AG10803 (cell line): ENCODE measurements around the gene ANKZF1.
"Not testable (repeated sequence)": the region's sequence is repeated elsewhere in the genome, so short reads cannot be mapped to it uniquely, and the experiment has no call there.

Experiments used
- DNase-seq: peaks from one replicate; pipeline ENCODE4 v3.0.0; 2010; ENCODE audit warnings: low read depth
- H3K4me3 ChIP-seq: 2 replicates; pipeline ENCODE4 v1.5.1; 2011; ENCODE audit warnings: mild to moderate bottlenecking, low read length, control low read depth
- TF ChIP-seq, protein P1 (sequence below): conservative IDR thresholded peaks from 2 replicates; pipeline ENCODE4 v1.5.1; 2011; ENCODE audit warnings: mild to moderate bottlenecking, low read length, control low read depth, inconsistent platforms

Gene ANKZF1

DNA sequence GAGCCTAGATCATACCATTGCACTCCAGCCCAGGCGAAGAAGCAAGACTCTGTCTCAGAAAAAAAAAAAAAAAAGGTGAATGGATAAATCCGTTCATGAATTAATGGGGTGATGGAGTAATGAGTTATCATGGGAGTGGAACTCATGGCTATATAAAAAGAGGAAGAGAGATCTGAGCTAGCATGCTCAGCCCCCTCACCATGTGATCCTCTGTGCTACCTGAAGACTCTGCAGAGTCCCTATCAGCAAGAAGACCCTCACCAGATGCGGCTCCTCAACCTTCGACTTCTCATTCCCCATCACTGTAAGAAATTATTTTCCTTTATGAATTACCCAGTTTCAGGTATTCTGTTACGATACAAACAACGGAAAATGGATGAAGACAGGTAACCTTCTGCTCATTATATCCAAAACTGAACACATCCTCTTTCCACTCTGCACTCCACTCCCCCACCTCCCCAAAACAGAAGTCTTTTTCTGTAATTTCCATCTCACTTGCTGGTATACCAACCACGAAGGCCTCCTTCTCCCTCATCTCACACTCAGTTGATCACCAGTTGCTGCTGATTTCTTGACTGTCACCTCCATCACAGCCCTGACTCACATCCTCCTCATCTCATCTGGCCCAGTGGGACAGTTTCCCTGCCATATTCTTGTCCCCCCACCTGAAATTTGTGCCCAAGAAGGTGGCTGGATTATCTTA, 42.7 kb upstream of the ANKZF1 start:
- no peak overlapping the region for H3K4me3 ChIP-seq
- no peak for DNase-seq
- TF ChIP-seq, protein P1, sequence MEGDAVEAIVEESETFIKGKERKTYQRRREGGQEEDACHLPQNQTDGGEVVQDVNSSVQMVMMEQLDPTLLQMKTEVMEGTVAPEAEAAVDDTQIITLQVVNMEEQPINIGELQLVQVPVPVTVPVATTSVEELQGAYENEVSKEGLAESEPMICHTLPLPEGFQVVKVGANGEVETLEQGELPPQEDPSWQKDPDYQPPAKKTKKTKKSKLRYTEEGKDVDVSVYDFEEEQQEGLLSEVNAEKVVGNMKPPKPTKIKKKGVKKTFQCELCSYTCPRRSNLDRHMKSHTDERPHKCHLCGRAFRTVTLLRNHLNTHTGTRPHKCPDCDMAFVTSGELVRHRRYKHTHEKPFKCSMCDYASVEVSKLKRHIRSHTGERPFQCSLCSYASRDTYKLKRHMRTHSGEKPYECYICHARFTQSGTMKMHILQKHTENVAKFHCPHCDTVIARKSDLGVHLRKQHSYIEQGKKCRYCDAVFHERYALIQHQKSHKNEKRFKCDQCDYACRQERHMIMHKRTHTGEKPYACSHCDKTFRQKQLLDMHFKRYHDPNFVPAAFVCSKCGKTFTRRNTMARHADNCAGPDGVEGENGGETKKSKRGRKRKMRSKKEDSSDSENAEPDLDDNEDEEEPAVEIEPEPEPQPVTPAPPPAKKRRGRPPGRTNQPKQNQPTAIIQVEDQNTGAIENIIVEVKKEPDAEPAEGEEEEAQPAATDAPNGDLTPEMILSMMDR: no peak

DNA sequence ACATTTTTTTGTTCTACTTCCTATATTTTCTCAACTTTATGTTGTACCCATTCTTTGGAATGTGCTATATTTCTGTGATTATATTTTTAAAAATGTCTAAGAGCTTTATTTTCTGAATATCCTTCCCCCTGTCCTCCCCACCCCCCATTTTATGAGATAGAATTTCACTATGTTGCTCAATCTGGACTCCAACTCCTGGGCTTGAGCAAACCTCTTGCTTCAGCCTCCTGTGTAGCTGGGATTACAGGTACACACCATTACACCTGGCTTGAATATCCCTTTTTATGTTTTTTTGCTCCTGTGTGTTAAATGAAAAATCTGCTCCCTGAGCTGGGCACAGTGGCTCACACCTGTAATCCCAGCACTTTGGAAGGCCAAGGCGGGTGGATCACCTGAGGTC, 32.2 kb upstream of the ANKZF1 start:
- TF ChIP-seq, protein P1: no peak
- no peak for DNase-seq

DNA sequence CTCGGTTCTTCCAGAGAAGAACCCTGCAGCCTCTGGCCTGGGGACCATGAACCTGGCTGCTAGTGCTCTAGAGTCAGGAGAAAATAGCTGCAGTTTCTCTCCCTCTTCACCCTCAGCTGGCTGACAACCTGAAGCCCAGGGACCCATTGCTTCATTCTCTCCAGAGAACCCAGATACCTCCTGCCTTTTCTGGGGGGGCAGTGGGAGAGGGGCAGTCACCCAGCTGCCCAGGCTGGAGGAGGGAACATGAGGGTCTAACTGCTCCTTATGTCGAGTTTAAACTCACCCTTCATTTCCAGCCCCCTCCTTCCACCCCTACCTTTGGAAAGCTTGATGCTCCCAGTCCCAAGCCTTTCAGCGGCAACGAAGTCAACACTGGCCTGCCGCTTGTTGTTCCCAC, 30.6 kb upstream of the ANKZF1 start:
- TF ChIP-seq, protein P1: no peak
- no peak for DNase-seq
- H3K4me3 ChIP-seq: no peak overlapping the region

More for the DNA sequence above, 32.2 kb upstream of the ANKZF1 start:
- H3K4me3 ChIP-seq: no peak overlapping the region

DNA sequence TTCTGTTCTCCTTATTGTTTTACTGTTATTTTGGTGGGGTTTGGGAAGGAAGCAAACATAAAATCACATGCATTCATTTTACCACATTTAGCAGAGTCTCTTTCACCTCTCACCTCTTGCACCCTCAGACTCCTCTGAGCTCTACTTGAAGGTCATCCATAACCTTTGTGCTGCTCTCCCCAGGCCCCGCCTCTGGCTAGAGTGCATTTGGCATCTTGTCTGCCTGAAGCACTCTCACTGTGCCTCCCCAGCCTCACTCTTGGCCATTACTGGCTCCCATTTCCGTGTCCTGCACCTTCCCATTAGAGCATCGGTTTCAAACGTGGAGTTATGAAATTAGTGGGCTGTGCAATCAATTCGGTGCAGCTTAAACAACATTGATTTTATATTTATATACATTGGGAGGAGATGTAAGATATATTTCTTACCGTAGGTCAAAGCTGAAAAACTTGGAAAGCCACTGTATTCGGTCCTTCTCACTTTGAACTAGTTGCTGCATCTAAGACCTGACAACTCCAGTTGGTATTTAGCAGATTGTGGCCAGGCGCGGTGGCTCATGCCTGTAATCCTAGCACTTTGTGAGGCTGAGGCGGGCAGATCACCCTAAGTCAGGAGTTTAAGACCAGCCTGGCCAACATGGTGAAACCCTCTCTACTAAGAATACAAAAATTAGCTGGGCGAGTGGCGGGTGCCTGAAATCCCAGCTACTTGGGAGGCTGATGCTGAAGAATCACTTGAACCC, 30.0 kb upstream of the ANKZF1 start:
- DNase-seq: no peak
- TF ChIP-seq, protein P1: no peak
- H3K4me3 ChIP-seq: no peak overlapping the region

DNA sequence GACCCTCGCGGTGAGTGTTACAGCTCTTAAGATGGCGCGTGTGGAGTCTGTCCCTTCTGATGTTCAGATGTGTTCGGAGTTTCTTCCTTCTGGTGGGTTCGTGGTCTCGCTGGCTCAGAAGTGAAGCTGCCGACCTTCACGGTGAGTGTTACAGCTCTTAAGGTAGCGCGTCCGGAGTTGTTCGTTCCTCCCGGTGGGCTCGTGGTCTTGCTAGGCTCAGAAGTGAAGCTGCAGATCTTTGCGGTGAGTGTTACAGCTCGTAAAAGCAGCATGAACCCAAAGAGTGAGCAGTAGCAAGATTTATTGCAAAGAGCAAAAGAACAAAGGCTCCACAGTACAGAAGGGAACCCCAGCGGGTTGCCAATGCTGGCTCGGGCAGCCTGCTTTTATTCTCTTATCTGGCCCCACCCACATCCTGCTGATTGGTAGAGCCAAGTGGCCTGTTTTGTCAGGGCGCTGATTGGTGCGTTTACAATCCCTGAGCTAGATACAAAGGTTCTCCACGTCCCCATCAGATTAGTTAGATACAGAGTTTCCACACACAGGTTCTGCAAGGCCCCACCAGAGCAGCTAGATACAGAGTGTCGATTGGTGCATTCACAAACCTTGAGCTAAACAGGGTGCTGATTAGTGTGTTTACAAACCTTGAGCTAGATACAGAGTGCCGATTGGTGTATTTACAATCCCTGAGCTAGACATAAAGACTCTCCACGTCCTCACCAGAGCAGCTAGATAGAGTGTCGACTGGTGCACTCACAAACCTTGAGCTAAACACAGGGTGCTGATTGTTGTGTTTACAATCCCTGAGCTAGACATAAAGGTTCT, 28.9 kb upstream of the ANKZF1 start:
- DNase-seq: not testable (repeated sequence)

DNA sequence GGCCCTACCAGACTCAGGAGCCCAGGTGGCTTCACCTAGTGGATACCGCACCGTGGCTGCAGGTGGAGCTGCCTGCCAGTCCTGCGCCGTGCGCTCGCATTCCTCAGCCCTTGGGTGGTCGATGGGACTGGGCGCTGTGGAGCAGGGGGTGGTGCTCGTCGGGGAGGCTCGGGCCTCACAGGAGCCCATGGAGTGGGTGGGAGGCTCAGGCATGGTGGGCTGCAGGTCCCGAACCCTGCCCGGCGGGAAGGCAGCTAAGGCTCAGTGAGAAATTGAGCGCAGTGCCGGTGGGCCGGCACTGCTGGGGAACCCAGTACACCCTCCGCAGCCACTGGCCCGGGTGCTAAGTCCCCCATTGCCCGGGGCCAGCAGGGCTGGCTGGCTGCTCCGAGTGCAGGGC, 28.3 kb upstream of the ANKZF1 start:
- H3K4me3 ChIP-seq, DNase-seq: not testable (repeated sequence)

More for the DNA sequence above, 28.9 kb upstream of the ANKZF1 start:
- not testable (repeated sequence) for H3K4me3 ChIP-seq

DNA sequence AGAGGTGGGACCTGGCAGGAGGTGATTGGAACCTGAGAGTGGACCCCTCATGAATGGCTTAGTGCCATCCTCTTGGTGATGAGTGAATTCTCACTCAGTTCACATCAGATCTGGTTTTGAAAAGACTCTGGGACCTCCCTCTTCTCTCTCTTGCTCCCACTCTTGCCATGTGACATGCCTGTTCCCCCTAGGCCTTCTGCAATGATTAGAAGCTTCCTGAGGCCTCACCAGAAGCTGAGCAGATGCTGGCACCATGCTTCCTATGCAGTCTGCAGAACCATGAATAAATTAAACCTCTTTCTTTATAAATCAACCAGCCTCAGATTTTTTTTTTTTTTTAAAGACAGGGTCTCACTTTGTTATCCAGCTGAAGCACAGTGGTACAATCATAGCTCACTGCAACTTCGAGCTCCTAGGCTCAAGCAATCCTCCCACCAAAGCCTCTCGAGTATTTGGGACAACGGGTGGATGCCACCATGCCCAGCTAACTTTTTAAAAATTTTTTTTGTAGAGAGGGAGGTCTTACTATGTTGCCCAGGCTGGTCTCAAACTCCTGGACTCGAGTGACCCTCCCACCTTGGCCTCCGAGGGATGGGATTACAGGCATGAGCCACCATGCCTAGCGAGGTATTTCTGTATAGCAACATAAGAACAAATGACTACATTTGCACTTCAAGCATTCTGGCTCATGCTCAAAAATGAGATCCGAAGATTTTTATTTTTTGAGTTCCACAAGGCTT, 25.0 kb upstream of the ANKZF1 start:
- TF ChIP-seq, protein P1: no peak
- H3K4me3 ChIP-seq: no peak overlapping the region
- no peak for DNase-seq
